ENCODE measurements around the gene BRD8.

The BRD8 gene

DNA sequence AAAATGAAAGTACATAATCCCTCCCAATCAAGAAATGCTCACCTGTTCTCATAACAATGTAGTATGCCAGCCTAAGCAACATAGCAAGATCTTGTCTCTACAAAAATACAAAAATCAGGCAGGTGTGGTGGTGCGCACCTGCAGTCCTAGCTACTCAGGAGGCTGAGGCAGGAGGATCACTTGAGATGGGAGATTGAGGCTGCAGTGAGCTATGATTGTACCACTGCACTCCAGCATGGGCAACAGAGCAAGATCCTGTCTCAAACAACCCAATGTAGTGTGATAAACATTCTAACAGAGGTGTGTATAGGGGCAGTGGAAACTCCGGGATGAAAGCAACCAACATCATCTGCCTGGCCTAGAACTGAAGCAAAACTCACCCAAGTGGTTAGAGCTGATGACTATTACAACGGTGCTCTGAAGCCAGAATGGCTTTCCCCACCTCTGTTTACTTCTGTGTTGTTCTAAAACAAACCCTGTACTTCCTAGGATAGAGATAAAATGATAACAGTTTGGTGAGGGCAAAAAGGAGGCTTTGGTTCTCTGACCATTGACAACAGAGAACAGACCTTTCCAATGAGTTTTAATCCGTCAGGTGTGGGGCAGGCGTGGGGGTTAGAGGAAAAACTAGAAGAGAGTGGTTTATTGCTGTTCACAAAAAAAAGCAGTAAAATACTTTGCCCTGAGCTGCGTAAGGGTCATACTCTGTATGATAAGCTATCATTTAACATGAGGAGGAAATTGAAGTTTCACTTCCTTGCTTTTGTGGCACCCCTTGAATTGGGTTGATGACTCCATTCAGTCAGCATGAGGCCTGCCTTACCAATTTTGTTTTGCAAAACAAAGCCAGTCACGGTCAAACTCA is 75.7 kb downstream of the BRD8 start:
- ATAC-seq: no peak
- no peak for TF ChIP-seq CREB5 (CRISPR knock-in tag; IDR thresholded peaks at IDR 0.05; ENCODE audit: low read depth)
- TF ChIP-seq ESRRG (CRISPR knock-in tag; IDR thresholded peaks at IDR 0.05): no peak
- TF ChIP-seq ZFP30 (CRISPR knock-in tag; IDR thresholded peaks at IDR 0.05): no peak
- no peak for TF ChIP-seq TOX (CRISPR knock-in tag; IDR thresholded peaks at IDR 0.05; ENCODE audit: borderline replicate concordance)
- TF ChIP-seq RARB (CRISPR knock-in tag; IDR thresholded peaks at IDR 0.05): no peak
- TF ChIP-seq CSDC2 (CRISPR knock-in tag; IDR thresholded peaks at IDR 0.05): no peak
- TF ChIP-seq CSRNP3 (CRISPR knock-in tag; IDR thresholded peaks at IDR 0.05): no peak
- no peak for TF ChIP-seq ZNF8 (CRISPR knock-in tag; IDR thresholded peaks at IDR 0.05)
- no peak for TF ChIP-seq PPARA (CRISPR knock-in tag; IDR thresholded peaks at IDR 0.05; ENCODE audit: borderline replicate concordance)

DNA sequence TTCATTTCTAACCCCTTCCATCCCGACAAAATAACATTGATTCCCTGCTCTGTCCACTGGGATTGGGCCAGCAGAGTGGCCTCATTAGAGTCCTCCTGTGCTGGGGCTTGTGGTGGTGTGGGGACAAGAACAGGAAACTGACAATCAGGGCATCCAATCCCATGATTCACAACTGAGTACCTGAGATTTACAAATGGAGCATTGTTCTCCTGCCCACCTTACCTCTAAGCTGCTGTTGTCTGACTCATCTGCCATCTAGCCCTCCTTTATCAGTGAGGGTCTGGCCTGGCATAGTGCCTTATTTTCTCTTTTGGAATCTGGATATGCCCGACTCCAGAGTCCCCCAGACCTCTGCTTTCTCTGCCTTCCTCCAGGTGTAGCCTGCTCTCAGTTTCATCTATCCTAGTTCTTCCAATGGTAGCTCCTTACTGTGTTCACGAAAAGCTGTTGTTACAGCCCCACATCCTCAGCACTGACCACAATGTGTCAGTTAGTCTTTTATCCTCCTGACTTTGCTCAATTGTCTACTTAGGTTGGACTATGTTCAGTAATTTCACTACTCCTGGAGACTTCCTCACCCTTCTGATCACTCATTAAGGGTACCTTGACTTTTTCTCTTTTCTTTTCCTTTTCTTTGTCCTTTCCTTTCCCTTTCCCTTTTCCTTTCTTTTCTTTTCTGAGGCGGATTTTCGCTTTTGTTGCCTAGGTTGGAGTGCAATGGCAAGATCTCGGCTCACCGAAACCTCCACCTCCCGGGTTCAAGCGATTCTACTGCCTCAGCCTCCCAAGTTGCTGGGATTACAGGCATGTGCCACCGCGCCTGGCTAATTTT is 81.2 kb downstream of the BRD8 start:
- TF ChIP-seq RARB (CRISPR knock-in tag; IDR thresholded peaks at IDR 0.05) (no peak), PPARA (CRISPR knock-in tag; IDR thresholded peaks at IDR 0.05; ENCODE audit: borderline replicate concordance) (no peak), CREB5 (CRISPR knock-in tag; IDR thresholded peaks at IDR 0.05; ENCODE audit: low read depth) (no peak)
- no peak for ATAC-seq

GRCh38 chr5:138096363-138096762 is 82.1 kb downstream of the BRD8 start:
- no peak for TF ChIP-seq CSRNP3 (CRISPR knock-in tag; IDR thresholded peaks at IDR 0.05)
- no peak for TF ChIP-seq ISL1 (CRISPR knock-in tag; IDR thresholded peaks at IDR 0.05)
- no peak for TF ChIP-seq ARNTL (CRISPR knock-in tag; IDR thresholded peaks at IDR 0.05; ENCODE audit: borderline replicate concordance, low read depth)
- TF ChIP-seq SNAI2 (CRISPR knock-in tag; IDR thresholded peaks at IDR 0.05): no peak
- no peak for TF ChIP-seq OSR1 (CRISPR knock-in tag; IDR thresholded peaks at IDR 0.05)
- no peak for TF ChIP-seq ESRRG (CRISPR knock-in tag; IDR thresholded peaks at IDR 0.05)
- TF ChIP-seq TOX (CRISPR knock-in tag; IDR thresholded peaks at IDR 0.05; ENCODE audit: borderline replicate concordance): no peak
- TF ChIP-seq ZC3H10 (CRISPR knock-in tag; IDR thresholded peaks at IDR 0.05): no peak
- no peak for TF ChIP-seq RARB (CRISPR knock-in tag; IDR thresholded peaks at IDR 0.05)
- TF ChIP-seq CSDC2 (CRISPR knock-in tag; IDR thresholded peaks at IDR 0.05): no peak
- no peak for TF ChIP-seq GLIS3 (CRISPR knock-in tag; IDR thresholded peaks at IDR 0.05)
- no peak for ATAC-seq

DNA sequence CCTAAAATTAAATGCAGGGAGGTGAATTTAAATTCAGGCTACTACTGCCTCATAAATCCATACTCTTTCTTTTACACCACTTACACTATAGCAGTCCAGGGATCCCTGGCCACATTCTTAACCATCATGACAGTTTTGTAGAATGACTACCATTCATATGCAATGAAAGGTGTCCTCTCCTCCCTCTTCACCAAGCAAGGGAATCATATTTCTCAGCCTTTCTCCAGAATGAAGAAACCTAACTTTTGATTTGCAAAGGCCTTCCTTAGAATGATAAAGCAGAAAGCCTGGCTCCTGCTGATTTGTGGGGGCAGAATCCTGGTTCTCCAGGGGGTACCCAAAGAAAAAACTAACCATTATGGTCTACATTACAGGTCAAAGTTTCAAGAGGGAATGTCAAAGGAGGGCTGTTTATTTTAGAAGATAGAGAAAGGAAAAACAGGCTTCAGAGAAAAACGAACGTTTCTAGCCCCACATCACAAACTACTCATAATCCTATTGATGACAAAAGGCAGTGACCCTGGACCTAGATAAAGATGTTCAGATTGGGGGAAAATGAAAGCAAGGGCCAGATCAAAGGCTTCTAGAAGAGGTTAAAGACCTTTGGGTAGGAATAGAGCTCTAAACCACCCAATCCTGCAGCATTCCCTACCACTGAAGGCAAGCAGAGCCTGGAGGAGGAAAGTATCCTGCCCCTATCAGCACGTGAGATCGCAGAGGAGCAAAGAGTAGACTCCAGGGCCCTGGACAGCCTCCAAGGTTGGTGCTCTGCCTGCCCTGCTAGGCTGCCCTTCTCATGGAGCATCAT is 83.1 kb downstream of the BRD8 start:
- no peak for TF ChIP-seq ARNTL (CRISPR knock-in tag; IDR thresholded peaks at IDR 0.05; ENCODE audit: borderline replicate concordance, low read depth)

GRCh38 chr5:138093036-138093435 is 85.4 kb downstream of the BRD8 start:
- no peak for ATAC-seq
- TF ChIP-seq ZC3H10 (CRISPR knock-in tag; IDR thresholded peaks at IDR 0.05) (no peak), PPARA (CRISPR knock-in tag; IDR thresholded peaks at IDR 0.05; ENCODE audit: borderline replicate concordance) (no peak), ISL1 (CRISPR knock-in tag; IDR thresholded peaks at IDR 0.05) (no peak), GLIS3 (CRISPR knock-in tag; IDR thresholded peaks at IDR 0.05) (no peak), ZFP30 (CRISPR knock-in tag; IDR thresholded peaks at IDR 0.05) (no peak), ESRRG (CRISPR knock-in tag; IDR thresholded peaks at IDR 0.05) (no peak), ZNF565 (CRISPR knock-in tag; conservative IDR thresholded peaks at IDR 0.05; ENCODE audit: low read depth) (no peak), ZNF8 (CRISPR knock-in tag; IDR thresholded peaks at IDR 0.05) (no peak), RARB (CRISPR knock-in tag; IDR thresholded peaks at IDR 0.05) (no peak), ZNF70 (CRISPR knock-in tag; IDR thresholded peaks at IDR 0.05) (no peak)
- TF ChIP-seq, protein P1, sequence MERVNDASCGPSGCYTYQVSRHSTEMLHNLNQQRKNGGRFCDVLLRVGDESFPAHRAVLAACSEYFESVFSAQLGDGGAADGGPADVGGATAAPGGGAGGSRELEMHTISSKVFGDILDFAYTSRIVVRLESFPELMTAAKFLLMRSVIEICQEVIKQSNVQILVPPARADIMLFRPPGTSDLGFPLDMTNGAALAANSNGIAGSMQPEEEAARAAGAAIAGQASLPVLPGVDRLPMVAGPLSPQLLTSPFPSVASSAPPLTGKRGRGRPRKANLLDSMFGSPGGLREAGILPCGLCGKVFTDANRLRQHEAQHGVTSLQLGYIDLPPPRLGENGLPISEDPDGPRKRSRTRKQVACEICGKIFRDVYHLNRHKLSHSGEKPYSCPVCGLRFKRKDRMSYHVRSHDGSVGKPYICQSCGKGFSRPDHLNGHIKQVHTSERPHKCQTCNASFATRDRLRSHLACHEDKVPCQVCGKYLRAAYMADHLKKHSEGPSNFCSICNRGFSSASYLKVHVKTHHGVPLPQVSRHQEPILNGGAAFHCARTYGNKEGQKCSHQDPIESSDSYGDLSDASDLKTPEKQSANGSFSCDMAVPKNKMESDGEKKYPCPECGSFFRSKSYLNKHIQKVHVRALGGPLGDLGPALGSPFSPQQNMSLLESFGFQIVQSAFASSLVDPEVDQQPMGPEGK (CRISPR knock-in tag; IDR thresholded peaks at IDR 0.05; ENCODE audit: borderline replicate concordance): no peak
- TF ChIP-seq, protein P2, sequence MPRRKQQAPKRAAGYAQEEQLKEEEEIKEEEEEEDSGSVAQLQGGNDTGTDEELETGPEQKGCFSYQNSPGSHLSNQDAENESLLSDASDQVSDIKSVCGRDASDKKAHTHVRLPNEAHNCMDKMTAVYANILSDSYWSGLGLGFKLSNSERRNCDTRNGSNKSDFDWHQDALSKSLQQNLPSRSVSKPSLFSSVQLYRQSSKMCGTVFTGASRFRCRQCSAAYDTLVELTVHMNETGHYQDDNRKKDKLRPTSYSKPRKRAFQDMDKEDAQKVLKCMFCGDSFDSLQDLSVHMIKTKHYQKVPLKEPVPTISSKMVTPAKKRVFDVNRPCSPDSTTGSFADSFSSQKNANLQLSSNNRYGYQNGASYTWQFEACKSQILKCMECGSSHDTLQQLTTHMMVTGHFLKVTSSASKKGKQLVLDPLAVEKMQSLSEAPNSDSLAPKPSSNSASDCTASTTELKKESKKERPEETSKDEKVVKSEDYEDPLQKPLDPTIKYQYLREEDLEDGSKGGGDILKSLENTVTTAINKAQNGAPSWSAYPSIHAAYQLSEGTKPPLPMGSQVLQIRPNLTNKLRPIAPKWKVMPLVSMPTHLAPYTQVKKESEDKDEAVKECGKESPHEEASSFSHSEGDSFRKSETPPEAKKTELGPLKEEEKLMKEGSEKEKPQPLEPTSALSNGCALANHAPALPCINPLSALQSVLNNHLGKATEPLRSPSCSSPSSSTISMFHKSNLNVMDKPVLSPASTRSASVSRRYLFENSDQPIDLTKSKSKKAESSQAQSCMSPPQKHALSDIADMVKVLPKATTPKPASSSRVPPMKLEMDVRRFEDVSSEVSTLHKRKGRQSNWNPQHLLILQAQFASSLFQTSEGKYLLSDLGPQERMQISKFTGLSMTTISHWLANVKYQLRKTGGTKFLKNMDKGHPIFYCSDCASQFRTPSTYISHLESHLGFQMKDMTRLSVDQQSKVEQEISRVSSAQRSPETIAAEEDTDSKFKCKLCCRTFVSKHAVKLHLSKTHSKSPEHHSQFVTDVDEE (CRISPR knock-in tag; IDR thresholded peaks at IDR 0.05): no peak

More for the DNA sequence above, 83.1 kb downstream of the BRD8 start:
- ATAC-seq: no peak
